GM12874 (cell line): ENCODE results near the gene RAD51B.

Source experiments
- TF ChIP-seq, protein P1 (sequence below): IDR thresholded peaks from 2 replicates; pipeline ENCODE4 v1.5.1; 2011; ENCODE audit warnings: low read depth, mild to moderate bottlenecking, control low read depth, low read length, moderate library complexity; ENCODE audit not compliant: insufficient read depth

RAD51B gene

DNA sequence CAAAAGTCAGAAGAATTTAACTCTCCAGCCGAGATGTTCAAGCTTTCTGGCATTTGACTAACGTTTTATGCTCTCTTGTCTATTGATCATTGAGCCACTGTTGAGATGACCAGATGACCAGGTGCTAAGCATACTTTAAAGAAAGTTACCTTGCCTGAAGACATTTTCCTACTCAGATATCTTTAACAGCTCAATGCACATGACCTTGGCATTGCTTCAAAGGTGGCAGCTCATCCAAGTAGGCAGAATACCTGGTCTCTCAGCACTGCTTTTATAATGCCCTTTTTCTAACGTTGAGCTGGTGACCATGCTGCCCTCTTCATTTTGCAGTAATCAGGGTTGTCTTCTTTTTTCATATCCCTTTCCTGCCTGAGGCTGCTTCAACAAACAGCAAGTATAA lies 358.1 kb downstream of the RAD51B start:
- TF ChIP-seq, protein P1, sequence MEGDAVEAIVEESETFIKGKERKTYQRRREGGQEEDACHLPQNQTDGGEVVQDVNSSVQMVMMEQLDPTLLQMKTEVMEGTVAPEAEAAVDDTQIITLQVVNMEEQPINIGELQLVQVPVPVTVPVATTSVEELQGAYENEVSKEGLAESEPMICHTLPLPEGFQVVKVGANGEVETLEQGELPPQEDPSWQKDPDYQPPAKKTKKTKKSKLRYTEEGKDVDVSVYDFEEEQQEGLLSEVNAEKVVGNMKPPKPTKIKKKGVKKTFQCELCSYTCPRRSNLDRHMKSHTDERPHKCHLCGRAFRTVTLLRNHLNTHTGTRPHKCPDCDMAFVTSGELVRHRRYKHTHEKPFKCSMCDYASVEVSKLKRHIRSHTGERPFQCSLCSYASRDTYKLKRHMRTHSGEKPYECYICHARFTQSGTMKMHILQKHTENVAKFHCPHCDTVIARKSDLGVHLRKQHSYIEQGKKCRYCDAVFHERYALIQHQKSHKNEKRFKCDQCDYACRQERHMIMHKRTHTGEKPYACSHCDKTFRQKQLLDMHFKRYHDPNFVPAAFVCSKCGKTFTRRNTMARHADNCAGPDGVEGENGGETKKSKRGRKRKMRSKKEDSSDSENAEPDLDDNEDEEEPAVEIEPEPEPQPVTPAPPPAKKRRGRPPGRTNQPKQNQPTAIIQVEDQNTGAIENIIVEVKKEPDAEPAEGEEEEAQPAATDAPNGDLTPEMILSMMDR, result no peak

DNA sequence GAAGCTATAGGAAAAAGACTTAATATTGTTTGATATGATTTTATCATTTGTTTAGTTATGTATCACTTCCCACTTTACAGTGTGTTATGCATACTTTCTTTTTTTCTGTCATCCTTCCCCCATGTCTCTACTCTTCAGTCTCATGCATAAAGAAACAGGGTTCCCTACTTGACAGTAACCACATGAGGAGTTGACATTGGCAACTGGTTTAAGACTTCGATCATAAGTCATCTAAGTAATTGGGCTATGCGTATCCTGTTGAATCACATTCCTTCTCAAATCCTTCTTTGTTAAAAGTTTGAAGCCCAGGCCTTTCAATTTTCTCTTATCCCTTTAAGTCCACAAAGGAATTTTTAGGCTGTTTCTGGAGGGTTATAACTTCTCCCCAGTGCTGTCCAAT lies 358.7 kb downstream of the RAD51B start:
- TF ChIP-seq, protein P1, result no peak

DNA sequence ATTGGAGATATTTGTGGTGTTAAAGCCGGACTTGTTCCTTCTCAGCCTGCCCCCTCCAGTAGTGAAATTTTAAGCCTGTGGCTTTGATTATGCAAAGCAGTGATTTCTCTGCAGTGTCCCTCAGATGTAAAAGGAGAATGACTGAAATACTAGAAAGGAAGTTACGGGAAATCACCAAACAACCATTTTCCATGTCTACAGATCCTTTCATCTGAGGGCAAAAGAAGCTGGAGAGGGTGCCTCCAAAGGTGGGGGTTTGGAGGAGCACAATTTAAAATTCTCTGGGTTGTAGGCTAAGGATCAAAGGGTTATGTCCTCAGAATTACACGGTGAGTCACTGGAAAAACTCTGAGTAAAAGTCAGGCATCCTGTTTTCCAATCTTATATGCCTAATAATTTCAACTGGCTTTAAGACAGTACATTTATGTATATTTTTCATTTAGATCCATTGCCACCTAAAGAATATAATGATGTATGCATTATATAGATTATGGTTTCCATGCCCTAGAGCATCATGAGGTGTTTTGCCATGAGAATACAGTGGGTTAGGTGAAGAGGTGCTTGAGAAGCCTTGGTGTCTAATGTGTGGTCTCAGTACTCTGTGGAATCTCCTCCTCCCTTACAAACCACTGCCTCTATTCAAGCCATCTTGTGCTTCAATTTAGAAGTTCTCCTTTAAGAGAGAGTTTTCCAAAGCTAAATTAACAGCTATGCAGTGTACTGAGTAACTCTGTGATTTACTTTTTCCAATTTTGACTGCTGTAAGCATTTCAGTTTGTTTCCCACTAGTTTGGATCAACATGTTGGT lies 362.1 kb downstream of the RAD51B start:
- TF ChIP-seq, protein P1, result no peak

DNA sequence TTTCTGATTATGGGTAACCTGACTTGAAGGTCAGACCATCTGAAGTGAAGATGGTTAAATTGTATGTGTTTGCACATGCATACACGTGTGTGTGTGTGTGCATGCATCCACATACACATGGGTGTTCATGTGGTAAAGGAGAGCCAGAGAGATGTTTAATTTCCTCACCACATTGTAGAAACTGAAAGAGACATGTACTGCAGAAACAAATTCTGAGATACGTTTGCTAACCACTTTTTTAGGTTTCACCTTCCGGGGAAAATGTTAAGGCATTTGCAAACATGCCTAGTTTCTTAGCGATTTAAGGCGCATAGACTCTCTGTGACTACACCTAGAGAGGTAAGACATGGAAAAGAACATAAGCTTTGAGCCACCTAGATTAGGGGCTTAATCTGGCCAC lies 362.9 kb downstream of the RAD51B start:
- TF ChIP-seq, protein P1, result no peak

DNA sequence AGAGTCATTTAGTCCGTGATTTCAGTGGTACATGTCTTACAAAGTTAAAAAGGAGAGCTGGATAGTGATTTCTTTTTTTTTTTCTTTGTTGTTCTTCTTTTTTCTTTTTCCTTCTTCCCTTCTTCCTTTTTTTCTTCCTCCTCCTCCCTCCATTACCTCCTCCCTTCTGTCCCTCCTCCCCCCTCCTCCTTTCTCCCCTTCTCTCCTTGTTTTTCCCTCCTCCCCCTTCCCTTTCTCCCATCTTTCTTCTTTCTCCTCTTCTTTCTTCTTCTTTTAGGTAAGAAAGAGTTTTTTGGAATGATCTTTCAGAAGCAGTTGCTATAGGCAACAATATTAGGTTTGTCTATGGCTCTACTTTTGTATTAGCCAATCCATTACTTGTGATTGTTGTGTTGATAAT lies 368.6 kb downstream of the RAD51B start:
- TF ChIP-seq, protein P1, result no peak

DNA sequence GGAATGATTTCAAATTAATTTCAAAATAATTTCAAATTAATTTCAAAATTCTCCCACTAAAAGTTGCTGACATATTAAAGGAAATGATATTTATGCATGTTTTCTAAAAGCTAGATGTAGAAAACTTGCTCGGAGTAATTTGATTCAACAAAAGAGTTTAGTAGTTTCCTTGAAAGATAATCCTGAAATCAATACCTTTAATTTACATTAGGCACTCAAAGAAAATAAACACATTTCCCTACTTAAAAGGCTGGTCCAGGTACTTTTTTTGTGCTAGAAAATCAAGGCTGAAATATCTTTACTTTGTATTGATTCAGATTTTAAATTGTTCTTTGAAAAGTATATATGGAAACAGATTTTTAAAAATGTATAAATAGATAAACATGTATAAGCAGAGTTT lies 370.5 kb downstream of the RAD51B start:
- TF ChIP-seq, protein P1, result no peak

DNA sequence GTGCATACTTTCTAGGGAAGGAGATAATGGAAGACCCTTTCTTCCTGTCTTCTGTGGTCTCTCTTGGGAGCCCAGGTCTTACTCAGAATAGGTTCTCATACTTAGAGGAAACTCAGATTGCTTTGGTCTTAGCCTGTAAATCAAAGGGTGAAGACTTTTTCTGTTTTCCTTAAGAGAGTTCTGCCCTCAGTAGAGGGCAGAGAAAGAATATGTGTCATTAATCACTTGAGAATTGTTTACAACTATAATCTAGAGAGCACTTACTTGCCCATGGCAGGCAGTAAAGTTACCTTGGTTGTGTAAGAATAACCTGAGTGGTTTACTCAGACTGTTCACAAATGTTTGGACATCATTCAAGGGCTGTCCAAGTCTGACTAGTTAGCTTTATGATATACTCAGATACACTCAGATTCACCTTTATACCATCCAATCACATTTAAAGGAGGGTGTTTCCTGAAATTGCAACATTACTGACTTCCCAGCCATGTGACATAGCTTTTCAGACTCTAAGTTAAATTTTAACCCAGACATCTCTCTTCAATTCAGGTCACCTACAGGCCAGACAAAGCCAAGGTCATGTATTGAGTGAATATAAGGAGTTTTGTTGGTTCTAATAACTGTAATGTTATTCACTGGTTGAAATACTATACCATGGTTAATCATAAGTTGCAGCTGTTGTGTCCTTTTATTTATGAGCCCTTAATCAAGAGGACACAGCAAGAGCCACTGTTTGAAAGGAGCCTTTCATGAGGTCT lies 372.2 kb downstream of the RAD51B start:
- TF ChIP-seq, protein P1, result no peak
